HG02885 (cell line): ENCODE results near the gene PIMREG.

ENCODE experiments used
- ATAC-seq: cut with Tn5 transposase; IDR thresholded peaks from one replicate; pipeline ENCODE4 v1.9.1; 2021; ENCODE audit warnings: mild to moderate bottlenecking; ENCODE audit not compliant: unreplicated experiment, poor library complexity

The PIMREG gene

GRCh38 chr17:6460531-6461161, 16.4 kb downstream of the PIMREG start:
- ATAC-seq = no peak

- ATAC-seq = no peak
Measured at GRCh38 chr17:6461246-6461645, 17.0 kb downstream of the PIMREG start.

DNA sequence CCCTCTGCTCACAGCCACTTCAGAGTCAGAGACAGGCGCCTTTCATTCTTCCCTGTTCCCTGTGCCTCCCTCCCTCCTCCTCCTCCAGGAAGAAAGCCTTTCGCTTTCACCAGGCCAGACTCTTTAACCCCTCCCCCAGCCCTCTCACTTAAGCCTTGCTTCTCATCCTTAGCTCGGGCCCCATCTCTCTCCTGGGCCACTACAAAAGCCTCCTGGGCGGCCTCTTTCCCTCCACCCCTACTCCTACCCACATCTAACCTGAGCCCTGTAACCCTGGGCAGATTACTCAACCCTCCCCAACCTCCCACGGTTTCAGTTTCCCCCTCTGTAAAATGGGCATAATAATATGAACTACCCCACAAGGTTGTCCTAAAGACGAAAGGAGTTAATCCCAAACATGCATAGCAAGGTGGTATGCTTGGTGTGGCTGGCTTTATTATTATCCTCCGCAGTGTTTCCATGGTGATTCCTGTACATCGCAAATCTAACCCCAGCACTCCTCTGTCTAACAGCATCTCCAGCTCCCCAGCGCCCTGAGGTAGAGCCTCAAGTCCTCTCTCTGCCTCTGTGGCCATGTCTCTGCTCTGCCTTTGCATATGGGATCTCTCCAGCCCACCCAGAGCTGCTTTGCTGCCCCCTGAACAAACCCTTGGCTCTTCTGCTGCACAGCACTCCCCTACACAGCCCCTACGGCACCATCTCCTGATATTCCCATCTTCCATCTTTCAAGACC, 17.7 kb downstream of the PIMREG start:
- no peak for ATAC-seq

DNA sequence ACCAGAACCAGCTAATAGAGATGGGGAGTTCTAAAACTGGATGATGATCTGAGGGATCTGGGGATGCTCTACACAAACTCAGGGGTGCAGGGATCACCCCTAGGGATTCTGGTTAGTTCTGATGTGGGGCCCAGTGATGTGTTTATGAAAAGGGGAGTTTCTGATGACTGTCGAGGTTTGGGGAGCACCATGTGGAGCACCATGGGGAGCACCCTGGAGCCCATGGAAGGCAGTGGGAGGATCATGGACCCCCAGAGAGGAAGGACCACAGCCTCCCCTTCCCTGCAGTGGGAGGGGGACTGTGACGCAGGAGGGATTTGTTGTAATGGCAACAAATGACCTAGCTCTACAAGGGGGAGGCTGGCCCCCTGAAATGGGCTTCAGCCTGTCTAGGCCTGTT, 18.4 kb downstream of the PIMREG start:
- ATAC-seq = no peak

DNA sequence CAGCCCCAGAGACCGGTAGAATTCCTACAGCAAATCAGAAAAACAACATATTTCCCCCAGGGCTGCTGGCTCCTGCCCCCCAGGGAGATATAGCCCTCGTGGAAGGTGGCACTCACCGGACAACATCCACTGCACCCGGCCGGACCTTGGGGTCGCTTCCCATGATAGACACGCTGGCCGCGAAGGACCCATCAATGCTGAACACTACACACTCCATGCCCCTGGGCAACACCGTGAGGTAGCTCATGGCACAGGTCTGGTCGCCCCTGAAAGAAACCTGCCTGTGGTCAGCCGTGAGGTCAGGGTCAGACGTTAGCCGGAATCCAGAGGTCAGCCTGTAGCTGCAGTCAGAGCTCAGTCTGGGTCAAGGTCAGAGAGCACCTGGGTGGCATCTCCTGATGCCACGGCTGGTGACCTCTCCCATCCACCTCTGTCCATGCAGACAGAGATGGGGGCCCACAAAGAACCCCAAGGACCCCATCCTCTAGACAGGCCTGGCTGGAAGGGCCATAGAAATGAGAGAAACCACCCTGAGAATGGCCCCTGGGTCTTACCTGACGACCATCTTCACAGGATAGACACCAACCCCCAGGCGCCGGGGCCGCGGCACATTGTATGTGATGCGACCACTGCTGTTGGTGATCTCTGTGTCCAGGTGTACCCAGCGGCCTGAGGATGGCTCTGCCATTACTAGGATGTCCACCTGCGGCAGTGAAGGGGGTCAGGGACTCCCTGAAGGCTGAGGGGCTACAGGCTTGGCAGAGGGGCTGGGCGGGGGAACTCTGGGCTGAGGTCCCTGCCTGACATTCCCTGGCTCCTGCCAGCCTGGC, 19.6 kb downstream of the PIMREG start:
- ATAC-seq = no peak

- ATAC-seq = no peak
Measured at GRCh38 chr17:6464446-6465041, 20.3 kb downstream of the PIMREG start.

DNA sequence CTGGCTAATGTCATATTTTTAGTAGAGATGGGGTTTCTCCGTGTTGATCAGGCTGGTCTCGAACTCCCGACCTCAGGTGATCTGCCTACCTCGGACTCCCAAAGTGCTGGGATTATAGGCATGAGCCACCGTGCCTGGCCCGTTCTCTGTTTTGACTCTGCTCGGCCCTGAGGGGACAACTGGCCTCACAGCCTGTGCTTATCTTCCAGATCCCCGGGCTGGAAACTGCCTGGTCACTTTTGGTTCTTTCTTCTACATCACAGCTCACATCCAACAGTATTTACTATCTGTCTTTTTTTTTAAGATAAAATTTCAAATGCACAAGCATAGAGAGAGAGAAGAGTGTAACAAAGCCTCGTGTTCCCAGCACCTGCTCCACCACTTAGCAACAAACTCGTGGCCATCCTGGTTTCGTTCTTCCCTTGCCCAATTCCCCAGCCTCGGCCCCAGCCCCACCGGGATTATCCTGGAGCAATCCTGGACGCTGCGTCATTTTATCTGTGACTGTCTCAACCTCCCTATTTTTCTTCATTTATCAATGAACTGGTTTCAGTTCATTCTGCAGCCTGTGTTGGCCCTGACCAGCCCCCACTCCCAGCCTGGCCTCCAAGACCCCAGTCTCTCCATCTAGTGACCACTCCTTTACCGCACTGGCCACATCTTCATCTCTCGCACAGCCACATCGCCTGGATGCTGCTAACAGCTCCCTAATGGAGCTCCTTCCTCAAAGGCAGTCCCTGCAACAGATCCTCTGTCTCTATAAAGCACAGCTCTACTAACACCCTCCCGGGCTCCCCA, 21.1 kb downstream of the PIMREG start:
- ATAC-seq = no peak

- ATAC-seq = no peak
Measured at GRCh38 chr17:6467567-6467966, 23.3 kb downstream of the PIMREG start.

- no peak for ATAC-seq
Measured at GRCh38 chr17:6468051-6468790, 24.0 kb downstream of the PIMREG start.

- ATAC-seq = no peak
Measured at GRCh38 chr17:6470146-6470718, 26.0 kb downstream of the PIMREG start.

DNA sequence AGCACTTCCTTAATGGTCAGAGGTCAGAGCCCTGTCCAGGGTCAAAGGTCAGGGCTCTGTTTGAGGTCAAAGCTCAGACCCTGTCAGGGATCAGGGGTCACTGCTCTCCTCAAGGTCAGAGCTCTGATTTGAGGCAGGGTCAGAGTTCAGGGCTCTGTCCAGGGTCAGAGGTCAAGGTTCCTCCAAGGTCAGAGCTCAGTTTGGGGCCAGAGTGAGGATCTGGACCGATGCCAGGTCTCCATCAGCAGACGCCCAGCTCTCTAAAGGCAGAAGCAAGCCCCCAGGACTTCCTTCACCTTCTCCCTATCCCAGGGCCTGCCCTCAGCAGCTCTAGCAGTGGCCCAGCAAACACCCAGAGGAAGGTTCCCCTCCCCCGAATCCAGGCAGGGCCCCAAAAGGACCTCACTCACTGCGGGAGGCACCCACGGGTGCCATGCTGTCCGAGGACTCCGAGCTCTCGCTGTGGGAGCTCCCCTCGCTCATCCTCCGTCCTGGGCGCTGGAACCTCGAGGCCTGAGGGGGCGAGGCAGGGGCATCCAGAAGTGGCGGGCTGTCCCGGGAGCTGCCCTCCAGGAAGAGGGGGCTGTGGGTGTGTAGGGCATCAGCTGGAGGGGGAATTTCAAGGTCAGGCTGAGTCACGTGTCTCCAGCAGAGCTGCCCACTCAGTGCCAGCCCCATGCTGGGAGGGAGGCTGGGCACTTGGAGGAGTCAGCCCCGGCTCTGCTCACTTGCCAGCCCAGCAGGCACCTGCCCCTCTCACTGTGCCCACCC, 26.7 kb downstream of the PIMREG start:
- ATAC-seq = no peak

DNA sequence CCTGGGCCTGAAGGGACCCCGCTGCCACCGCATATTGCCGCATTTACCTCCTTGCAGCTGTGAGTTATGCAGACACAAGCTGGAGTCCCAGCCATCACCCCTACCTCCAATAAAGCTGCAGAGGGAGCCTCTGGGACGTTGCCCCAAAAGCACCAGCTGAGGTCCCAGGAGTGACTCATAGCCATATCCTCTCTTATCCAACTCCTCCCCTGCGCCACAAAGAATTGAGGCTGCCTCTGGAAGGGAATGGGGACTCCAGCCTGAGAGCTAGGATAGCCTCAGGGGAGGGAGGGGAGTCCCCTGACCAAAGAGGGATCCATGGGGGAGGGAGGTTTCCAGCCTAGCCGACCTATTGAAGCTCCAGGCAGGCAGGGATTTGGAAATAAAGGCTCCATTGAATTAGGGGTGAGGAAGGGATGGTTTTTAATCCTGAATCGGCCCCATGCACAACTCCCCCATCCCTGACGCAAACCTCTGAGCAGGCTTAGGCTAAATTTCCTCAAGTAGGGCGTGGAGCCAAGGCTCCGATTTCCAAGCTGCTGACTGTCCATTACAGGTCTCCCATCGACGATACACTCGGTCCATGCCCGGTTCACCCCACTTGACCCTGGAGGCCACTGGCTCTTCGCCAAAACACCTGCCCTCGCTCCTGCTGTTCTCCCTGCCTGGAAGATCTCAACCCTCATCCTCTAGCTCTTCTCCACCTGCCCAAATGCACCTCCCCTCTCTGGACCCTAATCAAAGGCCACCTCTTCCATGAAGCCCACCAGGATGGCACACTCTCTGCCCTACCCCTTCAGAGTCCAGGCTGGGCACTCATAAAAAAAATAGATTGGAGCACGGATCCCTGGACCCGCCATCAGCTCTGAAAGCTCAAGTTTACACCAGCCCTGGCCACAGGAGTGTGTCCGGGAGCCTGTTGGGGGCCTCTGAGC, 27.5 kb downstream of the PIMREG start:
- ATAC-seq = no peak

DNA sequence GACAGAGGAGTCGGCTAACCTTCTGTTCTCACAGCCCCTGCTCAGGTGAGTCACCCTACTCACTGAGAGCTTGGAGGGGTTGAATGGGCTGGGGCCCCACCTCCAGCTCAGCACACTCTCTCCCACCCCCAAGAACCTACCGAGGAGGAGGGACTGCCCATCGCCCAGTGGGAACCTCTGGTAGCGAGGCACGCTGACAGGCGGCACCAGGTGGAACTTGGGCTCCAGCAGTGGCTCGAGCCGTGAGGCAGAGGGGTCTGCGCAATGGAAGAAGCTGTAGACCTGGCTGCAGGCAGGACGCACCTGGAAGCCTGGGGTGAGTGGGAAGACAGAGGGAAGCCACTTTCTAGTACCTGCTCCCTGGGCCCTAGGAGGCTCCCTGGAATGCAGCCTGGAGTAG, 28.3 kb downstream of the PIMREG start:
- no peak for ATAC-seq

- ATAC-seq = no peak
Measured at GRCh38 chr17:6473128-6473767, 29.0 kb downstream of the PIMREG start.

DNA sequence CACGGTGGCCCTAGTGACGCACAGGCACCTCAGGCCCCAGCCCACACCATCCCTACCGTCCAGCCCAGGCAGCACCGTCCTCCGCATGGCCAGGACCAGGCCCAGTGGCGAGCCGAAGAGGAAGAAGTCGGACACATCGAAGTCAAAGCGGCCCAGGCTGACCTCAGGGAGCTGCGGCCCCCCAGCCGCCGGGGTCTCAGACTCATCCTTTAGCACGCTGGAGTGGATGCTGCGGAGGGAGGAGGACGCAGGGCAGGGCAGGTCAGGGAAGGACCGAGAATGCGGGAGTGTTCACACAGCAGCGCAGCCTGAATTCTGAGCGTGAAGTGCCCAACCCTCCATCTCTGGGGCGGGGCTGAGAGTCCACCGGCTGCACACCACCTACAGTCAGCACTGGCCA, 30.1 kb downstream of the PIMREG start:
- no peak for ATAC-seq

- ATAC-seq = no peak
Measured at GRCh38 chr17:6474906-6475305, 30.7 kb downstream of the PIMREG start.

GRCh38 chr17:6475411-6475810, 31.2 kb downstream of the PIMREG start:
- no peak for ATAC-seq
